Stimulated activated effector memory CD8-positive, alpha-beta T cell treated with anti-CD3 and anti-CD28 coated beads, Interleukin-12 subunit alpha, Interleukin-12 subunit beta, amount 100 ng/mL, for 72 hours (primary cell): ENCODE measurements around the gene C1orf198.

Source experiments
- ATAC-seq: fragments of 150-1000 bp; cut with Tn5 transposase; 2 replicates; pipeline ENCODE4 v1.10.0; 2021
- DNase-seq, 2 donors: peaks; one replicate each; pipeline ENCODE4 v3.0.0; 2021 to 2022; ENCODE audit warnings: low spot score in 2 of 2
- H3K27ac Mint-ChIP-seq: one replicate; pipeline ENCODE4 v1.8.0; 2022; ENCODE audit warnings: mild to moderate bottlenecking, mixed read lengths
- H3K36me3 Mint-ChIP-seq: one replicate; pipeline ENCODE4 v1.8.0; 2022; ENCODE audit warnings: mild to moderate bottlenecking, mixed read lengths
- H3K4me1 Mint-ChIP-seq: one replicate; pipeline ENCODE4 v1.8.0; 2022; ENCODE audit warnings: mixed read lengths
- H3K4me3 Mint-ChIP-seq: one replicate; pipeline ENCODE4 v1.8.0; 2022; ENCODE audit warnings: mild to moderate bottlenecking, mixed read lengths
- H3K9me3 Mint-ChIP-seq: one replicate; pipeline ENCODE4 v1.8.0; 2022; ENCODE audit warnings: mixed read lengths

The C1orf198 gene

GRCh38 chr1:230822092-230822581 is 46.2 kb downstream of the C1orf198 start:
- no peak overlapping the region for H3K27ac Mint-ChIP-seq
- no peak overlapping the region for H3K4me3 Mint-ChIP-seq
- ATAC-seq (no peak), DNase-seq (peak in 1 of 2 donors; percentile 25)
- no peaks in the 10 kb centered on the region for H3K4me1 Mint-ChIP-seq
- H3K9me3 Mint-ChIP-seq: no peaks in the 10 kb centered on the region
- no peaks in the 10 kb centered on the region for H3K36me3 Mint-ChIP-seq

GRCh38 chr1:230821346-230821745 is 47.0 kb downstream of the C1orf198 start:
- Mint-ChIP-seq H3K4me3 (no peak overlapping the region), H3K9me3 (no peaks in the 10 kb centered on the region), H3K27ac (no peak overlapping the region), H3K36me3 (no peaks in the 10 kb centered on the region), H3K4me1 (no peaks in the 10 kb centered on the region)
- no peak for ATAC-seq
- DNase-seq: peak in 1 of 2 donors; percentile 26

- Mint-ChIP-seq H3K9me3 (no peaks in the 10 kb centered on the region), H3K27ac (no peak overlapping the region), H3K4me1 (no peaks in the 10 kb centered on the region), H3K4me3 (no peak overlapping the region), H3K36me3 (no peaks in the 10 kb centered on the region)
- DNase-seq: peak in 1 of 2 donors; percentile 26
- ATAC-seq: no peak
Measured at GRCh38 chr1:230820568-230820967, 47.8 kb downstream of the C1orf198 start.

GRCh38 chr1:230819976-230820375 is 48.3 kb downstream of the C1orf198 start:
- DNase-seq (peak in 1 of 2 donors; percentile 6), ATAC-seq (no peak)
- no peaks in the 10 kb centered on the region for H3K9me3 Mint-ChIP-seq
- no peak overlapping the region for H3K4me3 Mint-ChIP-seq
- H3K36me3 Mint-ChIP-seq: no peaks in the 10 kb centered on the region
- no peaks in the 10 kb centered on the region for H3K4me1 Mint-ChIP-seq
- H3K27ac Mint-ChIP-seq: no peak overlapping the region

GRCh38 chr1:230818901-230819300 is 49.4 kb downstream of the C1orf198 start:
- DNase-seq: no peak
- Mint-ChIP-seq H3K9me3 (peaks cover 2% of the 10 kb centered on the region), H3K27ac (no peak overlapping the region), H3K36me3 (no peaks in the 10 kb centered on the region), H3K4me1 (no peaks in the 10 kb centered on the region), H3K4me3 (no peak overlapping the region)
- no peak for ATAC-seq

GRCh38 chr1:230818367-230818766 is 50.0 kb downstream of the C1orf198 start:
- H3K27ac Mint-ChIP-seq: no peak overlapping the region
- H3K4me1 Mint-ChIP-seq: no peaks in the 10 kb centered on the region
- no peak overlapping the region for H3K4me3 Mint-ChIP-seq
- H3K36me3 Mint-ChIP-seq: no peaks in the 10 kb centered on the region
- no peak for DNase-seq
- no peak for ATAC-seq
- peaks cover 6% of the 10 kb centered on the region for H3K9me3 Mint-ChIP-seq

GRCh38 chr1:230816018-230816417 is 52.3 kb downstream of the C1orf198 start:
- ATAC-seq: no peak
- H3K4me1 Mint-ChIP-seq: no peaks in the 10 kb centered on the region
- DNase-seq: peak in 1 of 2 donors; percentile 22
- H3K4me3 Mint-ChIP-seq: no peak overlapping the region
- H3K27ac Mint-ChIP-seq: no peak overlapping the region
- H3K9me3 Mint-ChIP-seq: peaks cover 14% of the 10 kb centered on the region
- H3K36me3 Mint-ChIP-seq: no peaks in the 10 kb centered on the region

- Mint-ChIP-seq H3K27ac (no peak overlapping the region), H3K4me1 (no peaks in the 10 kb centered on the region), H3K36me3 (no peaks in the 10 kb centered on the region), H3K4me3 (no peak overlapping the region), H3K9me3 (peaks cover 14% of the 10 kb centered on the region)
- ATAC-seq: no peak
- DNase-seq: peak in 1 of 2 donors; percentile 20
Measured at GRCh38 chr1:230814949-230815692, 53.2 kb downstream of the C1orf198 start.

GRCh38 chr1:230812568-230812967 is 55.8 kb downstream of the C1orf198 start:
- H3K27ac Mint-ChIP-seq: no peak overlapping the region
- ATAC-seq (no peak), DNase-seq (no peak)
- no peak overlapping the region for H3K4me3 Mint-ChIP-seq
- H3K9me3 Mint-ChIP-seq: peaks cover 14% of the 10 kb centered on the region
- H3K36me3 Mint-ChIP-seq: no peaks in the 10 kb centered on the region
- H3K4me1 Mint-ChIP-seq: no peaks in the 10 kb centered on the region

GRCh38 chr1:230809256-230809990 is 58.9 kb downstream of the C1orf198 start:
- Mint-ChIP-seq H3K9me3 (peaks cover 14% of the 10 kb centered on the region), H3K4me1 (no peaks in the 10 kb centered on the region), H3K4me3 (no peak overlapping the region), H3K36me3 (no peaks in the 10 kb centered on the region), H3K27ac (no peak overlapping the region)
- ATAC-seq (peak; percentile 13), DNase-seq (peak in 1 of 2 donors; percentile 42)

GRCh38 chr1:230808281-230808872 is 59.9 kb downstream of the C1orf198 start:
- Mint-ChIP-seq H3K4me1 (no peaks in the 10 kb centered on the region), H3K36me3 (no peaks in the 10 kb centered on the region), H3K4me3 (no peak overlapping the region), H3K27ac (no peak overlapping the region), H3K9me3 (peaks cover 9% of the 10 kb centered on the region)
- DNase-seq (peak in 1 of 2 donors; percentile 39), ATAC-seq (no peak)

- Mint-ChIP-seq H3K9me3 (peaks cover 3% of the 10 kb centered on the region), H3K27ac (no peak overlapping the region)
Measured at GRCh38 chr1:230807561-230808280, 60.6 kb downstream of the C1orf198 start.

GRCh38 chr1:230807029-230807428 is 61.3 kb downstream of the C1orf198 start:
- H3K27ac Mint-ChIP-seq: no peak overlapping the region
- H3K4me3 Mint-ChIP-seq: no peak overlapping the region
- H3K9me3 Mint-ChIP-seq: no peaks in the 10 kb centered on the region
- H3K36me3 Mint-ChIP-seq: no peaks in the 10 kb centered on the region
- DNase-seq (peak in 1 of 2 donors; percentile 40), ATAC-seq (no peak)
- H3K4me1 Mint-ChIP-seq: no peaks in the 10 kb centered on the region

More at GRCh38 chr1:230807561-230808280, 60.6 kb downstream of the C1orf198 start:
- H3K4me3 Mint-ChIP-seq: no peak overlapping the region
- DNase-seq (peak in 1 of 2 donors; percentile 10), ATAC-seq (no peak)
- no peaks in the 10 kb centered on the region for H3K36me3 Mint-ChIP-seq
- no peaks in the 10 kb centered on the region for H3K4me1 Mint-ChIP-seq

- no peaks in the 10 kb centered on the region for H3K9me3 Mint-ChIP-seq
- H3K27ac Mint-ChIP-seq: no peak overlapping the region
- no peak for ATAC-seq
- H3K36me3 Mint-ChIP-seq: no peaks in the 10 kb centered on the region
- no peaks in the 10 kb centered on the region for H3K4me1 Mint-ChIP-seq
- H3K4me3 Mint-ChIP-seq: no peak overlapping the region
- DNase-seq: peak in 1 of 2 donors; percentile 30
Measured at GRCh38 chr1:230806552-230806951, 61.8 kb downstream of the C1orf198 start.

GRCh38 chr1:230804396-230804795 is 63.9 kb downstream of the C1orf198 start:
- no peaks in the 10 kb centered on the region for H3K4me1 Mint-ChIP-seq
- no peak overlapping the region for H3K27ac Mint-ChIP-seq
- ATAC-seq (no peak), DNase-seq (no peak)
- no peaks in the 10 kb centered on the region for H3K9me3 Mint-ChIP-seq
- H3K4me3 Mint-ChIP-seq: no peak overlapping the region
- no peaks in the 10 kb centered on the region for H3K36me3 Mint-ChIP-seq
